K562 (cell line): ENCODE measurements around the gene ZNF451. TPM values are rescaled to one million over a fixed set of nuclear protein-coding genes. Genes with fewer than 3 reads are reported as not detected.

Source experiments
- ATAC-seq: fragments of 200-7000 bp; cut with Tn5 transposase; 3 replicates; pipeline ENCODE4 v1.9.1; 2020; ENCODE audit warnings: moderate library complexity
- BruUV-seq: library from RNA; stranded (reverse); fragments of 400-500 nt; replicated peaks from 2 replicates; lab custom pipeline; 2021; lab: Mats Ljungman, UMichigan
- CTCF ChIA-PET: fragments of 300-600 bp; formaldehyde crosslinking; extraction: SDS; loops from one replicate; lab custom pipeline; 2021; ENCODE audit warnings: low intra/inter-chr PET ratio; lab: Yijun Ruan, JAX
- POLR2A ChIA-PET: fragments of 300-600, 350-650 bp; sonication (Branson Sonifier 250); formaldehyde crosslinking; extraction: SDS; loops from one replicate; lab custom pipeline; 2021; ENCODE audit warnings: antibody characterized with exemption, inconsistent platforms; lab: Yijun Ruan, JAX
- DNase-seq, 4 experiments: peaks; one replicate each; pipeline versions ENCODE4 v3.0.0 to v3.0.0-alpha.2; 2011 to 2018; ENCODE audit warnings: low spot score in 3 of 4, mixed read lengths in 3 of 4; ENCODE audit errors: extremely low read depth in 1 of 4
- FAIRE-seq: peaks from 2 replicates; lab custom pipeline; 2011; peaks lifted over from hg19 to GRCh38; lab: Jason Lieb, UNC
- H2AFZ ChIP-seq: 2 replicates; pipeline ENCODE4 v1.6.0; 2011; ENCODE audit warnings: low read depth, low read length, control low read depth, inconsistent platforms
- H3K27ac ChIP-seq: fragments of 200-600 bp; 3 replicates; pipeline ENCODE4 v1.8.0; 2011; ENCODE audit warnings: low read depth, mild to moderate bottlenecking, control low read depth, inconsistent platforms, low read length, moderate library complexity, mixed read lengths; ENCODE audit errors: extremely low read depth
- H3K27me3 ChIP-seq, 2 experiments: fragments of 300-600 bp in 1 of 2; 2 replicates in 1 of 2; 3 replicates in 1 of 2; pipeline versions ENCODE4 v1.6.0 to v1.8.0; 2011; ENCODE audit warnings: inconsistent platforms in 2 of 2, low read length in 2 of 2, mild to moderate bottlenecking in 1 of 2, mixed read lengths in 1 of 2, moderate library complexity in 1 of 2; ENCODE audit not compliant: control insufficient read depth in 2 of 2, insufficient read depth in 2 of 2
- H3K36me3 ChIP-seq: fragments of 300-600 bp; 3 replicates; pipeline ENCODE4 v1.8.0; 2011; ENCODE audit warnings: mild to moderate bottlenecking, low read length, inconsistent platforms; ENCODE audit not compliant: control insufficient read depth, insufficient read depth
- H3K4me1 ChIP-seq, 2 experiments: fragments of 200-600 bp in 1 of 2; replicated peaks in 1 of 2; 2 replicates in 1 of 2; 3 replicates in 1 of 2; pipeline versions ENCODE4 v1.5.1 to v1.8.0; 2011; ENCODE audit warnings: inconsistent platforms in 2 of 2, low read length in 2 of 2, mild to moderate bottlenecking in 1 of 2, mixed read lengths in 1 of 2, moderate library complexity in 1 of 2; ENCODE audit not compliant: control insufficient read depth in 2 of 2, insufficient read depth in 2 of 2
- H3K4me2 ChIP-seq: 2 replicates; pipeline ENCODE4 v1.6.1; 2011; ENCODE audit warnings: low read length, control low read depth, inconsistent platforms, mixed read lengths; ENCODE audit not compliant: insufficient read depth
- H3K4me3 ChIP-seq: fragments of 200-600 bp; sonication (generic), shearing (Covaris generic); 2 replicates; pipeline ENCODE4 v1.5.1; 2016; ENCODE audit warnings: control low read depth, inconsistent platforms
- H3K79me2 ChIP-seq: fragments of 200-600 bp; 3 replicates; pipeline ENCODE4 v1.8.0; 2011; ENCODE audit warnings: low read length, inconsistent platforms; ENCODE audit not compliant: control insufficient read depth, insufficient read depth
- H3K9ac ChIP-seq, 2 experiments: 2 replicates each; pipeline versions ENCODE4 v1.6.0 to v1.6.1; 2011; ENCODE audit warnings: low read depth in 2 of 2, low read length in 2 of 2, control low read depth in 1 of 2, inconsistent platforms in 1 of 2, mild to moderate bottlenecking in 1 of 2, mixed read lengths in 1 of 2; ENCODE audit not compliant: insufficient read depth in 1 of 2
- H3K9me1 ChIP-seq: one replicate; pipeline ENCODE4 v1.6.0; 2011; ENCODE audit warnings: inconsistent platforms, mild to moderate bottlenecking, low read length, moderate library complexity; ENCODE audit not compliant: control insufficient read depth, insufficient read depth
- H3K9me3 ChIP-seq: replicated peaks from 2 replicates; pipeline ENCODE4 v1.5.1; 2011; ENCODE audit warnings: low read depth, low read length, inconsistent platforms; ENCODE audit not compliant: control insufficient read depth, insufficient read depth
- H4K20me1 ChIP-seq: replicated peaks from 2 replicates; pipeline ENCODE4 v1.6.1; 2011; ENCODE audit warnings: low read length, inconsistent platforms, mixed read lengths; ENCODE audit not compliant: control insufficient read depth, insufficient read depth
- CAMTA2 ChIP-seq: fragments of 250-450 bp; sonication (Bioruptor Pico); conservative IDR thresholded peaks from 2 replicates; pipeline ENCODE4 v1.5.1; 2022
- CBFB ChIP-seq: sonication (generic); formaldehyde crosslinking; IDR thresholded peaks from 2 replicates; pipeline ENCODE4 v1.4.0; 2020; ENCODE audit warnings: mild to moderate bottlenecking, missing genetic modification reagents
- MBD2 ChIP-seq: sonication (generic); IDR thresholded peaks from 2 replicates; pipeline ENCODE4 v1.6.1; 2016; ENCODE audit warnings: low read depth, borderline replicate concordance
- MYBL2 ChIP-seq, 2 experiments: fragments of 450-650 bp in 1 of 2; sonication (generic) in 1 of 2; formaldehyde crosslinking in 1 of 2; IDR thresholded peaks; 2 replicates each; pipeline versions ENCODE4 v1.6.1 to v1.8.1; 2017 to 2022; ENCODE audit warnings: borderline replicate concordance in 1 of 2, inconsistent platforms in 1 of 2, low read depth in 1 of 2, mild to moderate bottlenecking in 1 of 2, missing genetic modification reagents in 1 of 2, moderate library complexity in 1 of 2
- NFIC ChIP-seq: fragments of 450-650 bp; IDR thresholded peaks from 2 replicates; pipeline ENCODE4 v1.6.1; 2017; ENCODE audit warnings: mild to moderate bottlenecking, inconsistent platforms
- NONO ChIP-seq, 2 experiments: fragments of 200-400 bp in 1 of 2; fragments of 450-650 bp in 1 of 2; formaldehyde crosslinking in 1 of 2; IDR thresholded peaks; 2 replicates each; pipeline ENCODE4 v1.6.1; 2017; ENCODE audit warnings: low read depth in 2 of 2, mild to moderate bottlenecking in 2 of 2, moderate library complexity in 2 of 2, low read length in 1 of 2
- RNF2 ChIP-seq: sonication (generic); IDR thresholded peaks from 2 replicates; pipeline ENCODE4 v1.6.1; 2016
- SNRNP70 ChIP-seq: fragments of 200-400 bp; formaldehyde crosslinking; optimal IDR thresholded peaks from 2 replicates; pipeline ENCODE3; 2017; ENCODE audit warnings: low read depth, low read length
- TFAM ChIP-seq: fragments of 250-450 bp; sonication (Bioruptor Pico); conservative IDR thresholded peaks from 2 replicates; pipeline ENCODE4 v1.5.0; 2021; ENCODE audit warnings: mild to moderate bottlenecking, moderate library complexity
- ZBTB17 ChIP-seq: fragments of 450-650 bp; formaldehyde crosslinking; IDR thresholded peaks from 2 replicates; pipeline ENCODE4 v1.4.0; 2020; ENCODE audit warnings: mild to moderate bottlenecking
- ZNF778 ChIP-seq: fragments of 450-650 bp; formaldehyde crosslinking; IDR thresholded peaks from 2 replicates; pipeline ENCODE4 v1.4.0; 2020; ENCODE audit warnings: mild to moderate bottlenecking, moderate library complexity
- WGBS: fragments of 100-300 bp; shearing (Covaris generic); methylation state at CpG from one replicate; pipeline ENCODE4 v1.1.6; 2016; ENCODE audit warnings: low coverage, mixed read lengths; ENCODE audit not compliant: insufficient coverage; ENCODE audit errors: missing lambda C conversion rate; 5-methylcytosine and 5-hydroxymethylcytosine counted together
- in situ Hi-C: fragments of 300-500 bp; cut with MboI; formaldehyde crosslinking; loops from 4 replicates; pipeline ENCODE4 v1.15.0; 2018; ENCODE audit warnings: inconsistent platforms, mixed read lengths
- intact Hi-C: fragments of 100-400 bp; cut with micrococcal nuclease; formaldehyde crosslinking; loops from 2 replicates; pipeline ENCODE4 v1.14.2; 2022
- polyA plus RNA-seq, 8 experiments: library from polyadenylated mRNA; depleted of rRNA in 4 of 8; stranded (reverse) in 5 of 8; unstranded in 3 of 8; fragments of >200 nt; fragmentation: Nextera tagmentation in 2 of 8; fragmentation: Illumina TruSeq in 1 of 8; extraction: Ambion mirVana in 2 of 8; extraction: Trizol in 1 of 8; gene quantifications; 2 replicates each; pipeline versions ENCODE4 v1.2.1 to v1.2.3, GENCODE V29; 2011 to 2014; ENCODE audit warnings: inconsistent platforms in 1 of 8, missing spikeins in 1 of 8
- total RNA-seq, 7 experiments: library from RNA; depleted of rRNA in 6 of 7; stranded (reverse); fragments of >200 nt in 6 of 7; fragmentation: Illumina TruSeq in 2 of 7; extraction: Trizol in 2 of 7; gene quantifications; 2 replicates each; pipeline versions ENCODE4 v1.2.1 to v1.2.3, GENCODE V29; 2011 to 2021; ENCODE audit warnings: low replicate concordance in 1 of 7
- TF ChIP-seq, protein P1 (sequence below), 3 experiments: fragments of 200-800 bp in 1 of 3; fragments of 250-450 bp in 1 of 3; fragments of 450-650 bp in 1 of 3; sonication (Bioruptor Pico) in 1 of 3; sonication (Bioruptor generic) in 1 of 3; formaldehyde crosslinking in 1 of 3; IDR thresholded peaks; 2 replicates each; pipeline versions ENCODE4 v1.6.1 to v1.8.0; 2016 to 2022; ENCODE audit warnings: mild to moderate bottlenecking in 2 of 3, missing genetic modification characterization in 2 of 3, missing compliant biosample characterization in 1 of 3, moderate library complexity in 1 of 3
- TF ChIP-seq, protein P2 (sequence below), 2 experiments: IDR thresholded peaks in 1 of 2; conservative IDR thresholded peaks in 1 of 2; 2 replicates each; pipeline ENCODE4 v1.6.1; 2016; ENCODE audit warnings: low read depth in 2 of 2, mild to moderate bottlenecking in 1 of 2, missing compliant biosample characterization in 1 of 2, missing genetic modification characterization in 1 of 2, moderate library complexity in 1 of 2

The ZNF451 gene
- total and polyA plus RNA-seq, 9 of the 15 experiments (the other 6 are each of a cell fraction or from before 2014, with no cell fraction given) = 16.1 to 74.3 (median 38.3) TPM

GRCh38 chr6:57172136-57173055, 82.4 kb downstream of the ZNF451 start, which contains the start of gene BAG2:
Gene BAG2 (plus strand): TSS chr6:57172326. CDS start chr6:57172698, 372 bp downstream.
- H3K27me3 ChIP-seq = no peaks in the 10 kb centered on the region
- intact Hi-C loops = loop anchor here (2.0 to 5.0 kb wide), 6 partner anchors 48 to 270 kb away; partner anchors contain the start of genes BEND6, KIAA1586 and ZNF451
- FAIRE-seq (peak; percentile 82), DNase-seq (peak; percentile 89 to 98 (median 92)), ATAC-seq (peak; percentile 87)
- POLR2A ChIA-PET = interaction anchor here (0.6 to 2.2 kb wide), 17 partner anchors 10 to 678 kb away, joined by 3 to 14 read pairs (median 3); partner anchors contain the start of genes BEND6, PRIM2 and RAB23
- peak within 1 kb of the TSS; percentile 91 for H3K4me3 ChIP-seq
- H2AFZ ChIP-seq = peak within 1 kb of the TSS; percentile 94
- peak within 1 kb of the TSS; percentile 98 for H3K27ac ChIP-seq
- WGBS = under 1% methylated on average over 67 of the region's 97 CpGs
- H4K20me1 ChIP-seq = no peaks in the 10 kb centered on the region
- H3K9ac ChIP-seq = peak within 1 kb of the TSS; percentile 94 to 96
- BruUV-seq = no TSS peak
- CTCF ChIA-PET = interaction anchor here (0.5 kb wide), 1 partner anchor 153 kb away, joined by 6 read pairs; no protein-coding TSS in a partner anchor
- H3K36me3 ChIP-seq = peaks cover 59% of the 10 kb centered on the region
- peak within 1 kb of the TSS; percentile 95 for H3K4me2 ChIP-seq
- H3K79me2 ChIP-seq = peaks cover 58% of the 10 kb centered on the region
- peaks cover 7 to 19% of the 10 kb centered on the region in 2 experiments; a peak in 3 of 5 replicates for H3K4me1 ChIP-seq
- H3K9me1 ChIP-seq = no peaks in the 10 kb centered on the region
- H3K9me3 ChIP-seq = no peaks in the 10 kb centered on the region
- in situ Hi-C loops = no loop called here
- no peak for TF ChIP-seq CBFB (CRISPR knock-in tag)
- peak; percentile 62 for TF ChIP-seq RNF2
- 0 out of 2 replicates have a peak, but pooled peaks have one; percentile 42 for TF ChIP-seq ZBTB17 (CRISPR knock-in tag)
- TF ChIP-seq, protein P1, sequence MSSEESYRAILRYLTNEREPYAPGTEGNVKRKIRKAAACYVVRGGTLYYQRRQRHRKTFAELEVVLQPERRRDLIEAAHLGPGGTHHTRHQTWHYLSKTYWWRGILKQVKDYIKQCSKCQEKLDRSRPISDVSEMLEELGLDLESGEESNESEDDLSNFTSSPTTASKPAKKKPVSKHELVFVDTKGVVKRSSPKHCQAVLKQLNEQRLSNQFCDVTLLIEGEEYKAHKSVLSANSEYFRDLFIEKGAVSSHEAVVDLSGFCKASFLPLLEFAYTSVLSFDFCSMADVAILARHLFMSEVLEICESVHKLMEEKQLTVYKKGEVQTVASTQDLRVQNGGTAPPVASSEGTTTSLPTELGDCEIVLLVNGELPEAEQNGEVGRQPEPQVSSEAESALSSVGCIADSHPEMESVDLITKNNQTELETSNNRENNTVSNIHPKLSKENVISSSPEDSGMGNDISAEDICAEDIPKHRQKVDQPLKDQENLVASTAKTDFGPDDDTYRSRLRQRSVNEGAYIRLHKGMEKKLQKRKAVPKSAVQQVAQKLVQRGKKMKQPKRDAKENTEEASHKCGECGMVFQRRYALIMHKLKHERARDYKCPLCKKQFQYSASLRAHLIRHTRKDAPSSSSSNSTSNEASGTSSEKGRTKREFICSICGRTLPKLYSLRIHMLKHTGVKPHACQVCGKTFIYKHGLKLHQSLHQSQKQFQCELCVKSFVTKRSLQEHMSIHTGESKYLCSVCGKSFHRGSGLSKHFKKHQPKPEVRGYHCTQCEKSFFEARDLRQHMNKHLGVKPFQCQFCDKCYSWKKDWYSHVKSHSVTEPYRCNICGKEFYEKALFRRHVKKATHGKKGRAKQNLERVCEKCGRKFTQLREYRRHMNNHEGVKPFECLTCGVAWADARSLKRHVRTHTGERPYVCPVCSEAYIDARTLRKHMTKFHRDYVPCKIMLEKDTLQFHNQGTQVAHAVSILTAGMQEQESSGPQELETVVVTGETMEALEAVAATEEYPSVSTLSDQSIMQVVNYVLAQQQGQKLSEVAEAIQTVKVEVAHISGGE (CRISPR knock-in tag; IDR thresholded peaks at IDR 0.05) = peak in 1 of 3 experiments; percentile 80; a peak in 2 of 6 replicates
- TF ChIP-seq, protein P2, sequence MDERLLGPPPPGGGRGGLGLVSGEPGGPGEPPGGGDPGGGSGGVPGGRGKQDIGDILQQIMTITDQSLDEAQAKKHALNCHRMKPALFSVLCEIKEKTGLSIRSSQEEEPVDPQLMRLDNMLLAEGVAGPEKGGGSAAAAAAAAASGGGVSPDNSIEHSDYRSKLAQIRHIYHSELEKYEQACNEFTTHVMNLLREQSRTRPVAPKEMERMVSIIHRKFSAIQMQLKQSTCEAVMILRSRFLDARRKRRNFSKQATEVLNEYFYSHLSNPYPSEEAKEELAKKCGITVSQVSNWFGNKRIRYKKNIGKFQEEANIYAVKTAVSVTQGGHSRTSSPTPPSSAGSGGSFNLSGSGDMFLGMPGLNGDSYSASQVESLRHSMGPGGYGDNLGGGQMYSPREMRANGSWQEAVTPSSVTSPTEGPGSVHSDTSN (CRISPR knock-in tag; IDR thresholded peaks at IDR 0.05; ENCODE audit: low read depth) = no peak
- TF ChIP-seq, protein P2 (tag; conservative IDR thresholded peaks at IDR 0.05; ENCODE audit: low read depth) = no peak; the same call in 1 of the 2 replicates
- TF ChIP-seq SNRNP70 = no peak
- TF ChIP-seq MBD2 = peak; percentile 83
- no peak for TF ChIP-seq MYBL2 (IDR thresholded peaks at IDR 0.05; ENCODE audit: low read depth)
- TF ChIP-seq MYBL2 (CRISPR knock-in tag; IDR thresholded peaks at IDR 0.05; ENCODE audit: borderline replicate concordance) = no peak
- no peak for TF ChIP-seq TFAM
- TF ChIP-seq ZNF778 (CRISPR knock-in tag) = no peak
- TF ChIP-seq NFIC = peak; percentile 28; the same call in 1 of the 2 replicates
- peak; percentile 76; the same call in 1 of the 2 replicates for TF ChIP-seq CAMTA2 (CRISPR knock-in tag)
- TF ChIP-seq NONO (IDR thresholded peaks at IDR 0.05; ENCODE audit: low read depth in 2 of 2, low read length in 1 of 2) = peak; percentile 83 to 96
